ENCODE measurements around the gene DAAM2. TPM values are rescaled to one million over a fixed set of nuclear protein-coding genes. Genes with fewer than 3 reads are reported as not detected.

The DAAM2 gene
- total and polyA plus RNA-seq, 2 of the 8 experiments (the other 6 are each of a cell fraction or from before 2014, with no cell fraction given): 1.5 to 2.9 TPM

DNA sequence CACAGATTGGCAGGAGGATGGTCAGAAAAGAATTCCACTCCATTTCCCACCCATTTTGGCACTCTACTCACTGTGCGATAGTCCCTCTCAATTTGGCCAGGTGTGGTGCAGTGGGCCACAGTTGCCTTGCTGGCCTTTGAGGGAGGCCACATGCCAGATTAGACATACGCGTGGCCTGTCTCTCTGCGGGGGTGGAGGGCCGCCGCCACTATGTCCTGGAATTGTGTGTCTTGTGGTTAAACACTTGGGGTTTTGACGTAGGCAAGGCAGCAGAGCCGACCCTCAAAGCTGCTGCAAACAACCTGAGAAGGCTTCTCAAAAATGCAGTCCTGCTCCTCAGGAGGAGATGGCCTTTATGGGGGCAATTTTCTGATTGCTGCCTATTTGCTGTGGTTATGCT, 4.9 kb upstream of the DAAM2 start (continued):
- no peak for TF ChIP-seq CHD1 (IDR thresholded peaks at IDR 0.05; ENCODE audit: low read depth, low read length)
- no peak for TF ChIP-seq TEAD4 (IDR thresholded peaks at IDR 0.05; ENCODE audit: low read depth, low read length)
- no peak for TF ChIP-seq MAX (IDR thresholded peaks at IDR 0.05)
